Loucy (cell line): ENCODE measurements around the gene NIN.

ENCODE experiments used
- H2AFZ ChIP-seq: fragments of 200-600 bp; sonication (generic); 2 replicates; pipeline ENCODE4 v1.6.0; 2016; ENCODE audit warnings: antibody characterized with exemption, mild to moderate bottlenecking, low read length, moderate library complexity
- H3F3A ChIP-seq: fragments of 200-600 bp; 2 replicates; pipeline ENCODE4 v1.6.0; 2016; ENCODE audit warnings: antibody characterized with exemption, low read depth, mild to moderate bottlenecking
- H3K27me3 ChIP-seq: fragments of 200-600 bp; sonication (generic); 2 replicates; pipeline ENCODE4 v1.6.1; 2014; ENCODE audit warnings: low read length, mild to moderate bottlenecking; ENCODE audit not compliant: insufficient read depth, poor library complexity, severe bottlenecking
- H3K36me3 ChIP-seq: fragments of 200-600 bp; sonication (generic); 2 replicates; pipeline ENCODE4 v1.6.1; 2016; ENCODE audit warnings: low read length; ENCODE audit not compliant: insufficient read depth
- H3K4me1 ChIP-seq: fragments of 200-600 bp; sonication (generic); 2 replicates; pipeline ENCODE4 v1.5.1; 2014; ENCODE audit warnings: low read length, mild to moderate bottlenecking; ENCODE audit not compliant: insufficient read depth, poor library complexity, severe bottlenecking
- H3K4me2 ChIP-seq: fragments of 200-600 bp; sonication (generic); 2 replicates; pipeline ENCODE4 v1.6.0; 2014; ENCODE audit warnings: antibody characterized with exemption, low read length, low read depth, mild to moderate bottlenecking; ENCODE audit not compliant: poor library complexity, severe bottlenecking
- H3K4me3 ChIP-seq: fragments of 200-600 bp; sonication (generic); 2 replicates; pipeline ENCODE4 v1.5.1; 2014; ENCODE audit warnings: low read length, mild to moderate bottlenecking, mixed read lengths; ENCODE audit not compliant: poor library complexity, severe bottlenecking
- H3K79me2 ChIP-seq: fragments of 200-600 bp; sonication (generic); 2 replicates; pipeline ENCODE4 v1.6.1; 2014; ENCODE audit warnings: low read length; ENCODE audit not compliant: insufficient read depth
- H3K9ac ChIP-seq: fragments of 200-600 bp; sonication (generic); 2 replicates; pipeline ENCODE4 v1.6.0; 2014; ENCODE audit warnings: mild to moderate bottlenecking, low read depth, low read length, moderate library complexity; ENCODE audit not compliant: poor library complexity, severe bottlenecking
- H3K9me2 ChIP-seq: fragments of 200-600 bp; sonication (generic); replicated peaks from 2 replicates; pipeline ENCODE4 v1.6.1; 2016; ENCODE audit warnings: low read depth, low read length, mixed read lengths
- H3K9me3 ChIP-seq: fragments of 200-600 bp; sonication (generic); 2 replicates; pipeline ENCODE4 v1.6.1; 2014; ENCODE audit warnings: mild to moderate bottlenecking, antibody characterized with exemption, low read length, low read depth; ENCODE audit not compliant: insufficient read depth
- H4K20me1 ChIP-seq: fragments of 200-600 bp; sonication (generic); 2 replicates; pipeline ENCODE4 v1.6.0; 2014; ENCODE audit warnings: antibody characterized with exemption, low read length, mild to moderate bottlenecking; ENCODE audit not compliant: insufficient read depth, poor library complexity, severe bottlenecking
- EZH2phosphoT487 ChIP-seq: fragments of 200-600 bp; IDR thresholded peaks from 2 replicates; pipeline ENCODE4 v1.6.1; 2018; ENCODE audit warnings: antibody characterized with exemption, mild to moderate bottlenecking, moderate library complexity, borderline replicate concordance
- TF ChIP-seq, protein P1 (sequence below): fragments of 200-600 bp; sonication (generic); conservative IDR thresholded peaks from 2 replicates; pipeline ENCODE4 v1.5.1; 2014; ENCODE audit warnings: mild to moderate bottlenecking, antibody characterized with exemption, low read length

NIN gene

GRCh38 chr14:50741567-50741966, 89.4 kb downstream of the NIN start:
- Histone ChIP-seq H3F3A (no peaks in the 10 kb centered on the region), H3K4me1 (peaks cover 6% of the 10 kb centered on the region), H3K27me3 (no peaks in the 10 kb centered on the region), H3K9me2 (no peaks in the 10 kb centered on the region), H4K20me1 (no peaks in the 10 kb centered on the region), H3K4me3 (no peak overlapping the region), H3K4me2 (no peak overlapping the region), H3K36me3 (peaks cover 89% of the 10 kb centered on the region), H3K79me2 (no peaks in the 10 kb centered on the region), H3K9ac (no peak overlapping the region), H2AFZ (no peak overlapping the region), H3K9me3 (no peaks in the 10 kb centered on the region)
- TF ChIP-seq, protein P1, sequence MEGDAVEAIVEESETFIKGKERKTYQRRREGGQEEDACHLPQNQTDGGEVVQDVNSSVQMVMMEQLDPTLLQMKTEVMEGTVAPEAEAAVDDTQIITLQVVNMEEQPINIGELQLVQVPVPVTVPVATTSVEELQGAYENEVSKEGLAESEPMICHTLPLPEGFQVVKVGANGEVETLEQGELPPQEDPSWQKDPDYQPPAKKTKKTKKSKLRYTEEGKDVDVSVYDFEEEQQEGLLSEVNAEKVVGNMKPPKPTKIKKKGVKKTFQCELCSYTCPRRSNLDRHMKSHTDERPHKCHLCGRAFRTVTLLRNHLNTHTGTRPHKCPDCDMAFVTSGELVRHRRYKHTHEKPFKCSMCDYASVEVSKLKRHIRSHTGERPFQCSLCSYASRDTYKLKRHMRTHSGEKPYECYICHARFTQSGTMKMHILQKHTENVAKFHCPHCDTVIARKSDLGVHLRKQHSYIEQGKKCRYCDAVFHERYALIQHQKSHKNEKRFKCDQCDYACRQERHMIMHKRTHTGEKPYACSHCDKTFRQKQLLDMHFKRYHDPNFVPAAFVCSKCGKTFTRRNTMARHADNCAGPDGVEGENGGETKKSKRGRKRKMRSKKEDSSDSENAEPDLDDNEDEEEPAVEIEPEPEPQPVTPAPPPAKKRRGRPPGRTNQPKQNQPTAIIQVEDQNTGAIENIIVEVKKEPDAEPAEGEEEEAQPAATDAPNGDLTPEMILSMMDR = no peak
- no peak for TF ChIP-seq EZH2phosphoT487

DNA sequence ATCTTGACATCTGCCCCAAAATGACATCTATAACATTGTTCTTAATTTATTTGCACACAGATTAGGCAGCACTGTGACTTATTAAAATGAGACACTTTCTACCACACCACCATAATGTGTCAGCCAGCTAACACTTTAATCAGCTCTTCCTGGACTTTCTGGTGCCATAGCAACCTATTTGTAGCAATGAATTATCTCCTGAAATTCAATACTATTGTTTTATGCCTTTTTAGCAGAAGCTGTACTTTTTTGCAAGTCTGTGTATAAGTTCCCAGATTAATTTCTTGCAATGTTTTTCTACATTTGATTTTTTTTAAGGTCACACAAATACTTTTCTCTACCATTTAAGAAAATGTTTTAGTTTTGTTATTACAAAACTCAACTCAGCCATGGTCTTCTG, 90.1 kb downstream of the NIN start:
- Histone ChIP-seq H2AFZ (no peak overlapping the region), H3F3A (no peaks in the 10 kb centered on the region), H3K36me3 (peaks cover 88% of the 10 kb centered on the region), H4K20me1 (no peaks in the 10 kb centered on the region), H3K9ac (no peak overlapping the region), H3K4me1 (peaks cover 6% of the 10 kb centered on the region), H3K4me3 (no peak overlapping the region), H3K27me3 (no peaks in the 10 kb centered on the region), H3K9me2 (no peaks in the 10 kb centered on the region), H3K79me2 (no peaks in the 10 kb centered on the region), H3K9me3 (no peaks in the 10 kb centered on the region), H3K4me2 (no peak overlapping the region)
- no peak for TF ChIP-seq EZH2phosphoT487
- TF ChIP-seq, protein P1 = no peak

- H3K4me2 ChIP-seq = no peak overlapping the region
- H3K9me3 ChIP-seq = no peaks in the 10 kb centered on the region
- no peaks in the 10 kb centered on the region for H3K27me3 ChIP-seq
- no peaks in the 10 kb centered on the region for H3K79me2 ChIP-seq
- no peaks in the 10 kb centered on the region for H3K9me2 ChIP-seq
- H3F3A ChIP-seq = no peaks in the 10 kb centered on the region
- no peak overlapping the region for H2AFZ ChIP-seq
- no peak overlapping the region for H3K9ac ChIP-seq
- no peak overlapping the region for H3K4me3 ChIP-seq
- peaks cover 90% of the 10 kb centered on the region for H3K36me3 ChIP-seq
- TF ChIP-seq, protein P1 = no peak
- no peak for TF ChIP-seq EZH2phosphoT487
- H4K20me1 ChIP-seq = no peaks in the 10 kb centered on the region
- peaks cover 6% of the 10 kb centered on the region for H3K4me1 ChIP-seq
These were observed 91.8 kb downstream of the NIN start for GRCh38 chr14:50739186-50739585.
